GM12801 (cell line): Measurements from ENCODE around the gene NLN.

Experiments used
- TF ChIP-seq, protein P1 (sequence below): IDR thresholded peaks from one replicate; pipeline ENCODE4 v1.5.1; 2011; ENCODE audit warnings: control low read depth; ENCODE audit not compliant: insufficient read length; ENCODE audit errors: extremely low read depth

Gene NLN

DNA sequence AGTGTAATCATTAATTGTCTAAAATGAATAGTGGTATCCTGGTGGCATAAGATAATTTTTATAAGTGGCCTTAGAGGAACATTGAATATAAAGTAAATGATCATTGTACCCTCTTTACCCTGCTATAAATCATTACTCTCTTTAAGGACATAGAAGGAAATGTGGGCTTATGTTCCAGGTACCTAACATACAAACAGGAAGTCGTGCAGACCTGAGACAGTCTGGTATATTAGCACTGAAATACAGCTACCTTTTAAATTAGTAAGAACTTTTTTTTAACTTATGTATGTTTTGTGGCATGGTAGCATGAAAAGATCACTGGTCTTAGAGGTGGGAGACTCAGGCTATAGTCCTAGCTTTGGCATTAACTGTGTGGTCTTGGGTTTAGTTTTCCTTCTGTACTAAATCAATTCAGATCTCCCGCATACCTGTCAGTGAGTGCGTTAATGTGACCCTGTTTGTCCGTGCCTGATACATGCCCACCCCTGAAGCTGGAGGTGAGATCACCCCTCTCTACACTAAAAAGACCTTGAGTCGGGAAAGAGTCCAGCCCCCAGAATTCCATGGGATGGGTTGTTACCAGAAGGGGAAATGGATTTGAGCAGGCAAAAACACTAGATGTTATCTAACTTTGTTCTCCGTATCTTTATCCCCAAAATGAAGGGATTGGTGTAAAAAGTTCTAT is 145.0 kb downstream of the NLN start:
- TF ChIP-seq, protein P1, sequence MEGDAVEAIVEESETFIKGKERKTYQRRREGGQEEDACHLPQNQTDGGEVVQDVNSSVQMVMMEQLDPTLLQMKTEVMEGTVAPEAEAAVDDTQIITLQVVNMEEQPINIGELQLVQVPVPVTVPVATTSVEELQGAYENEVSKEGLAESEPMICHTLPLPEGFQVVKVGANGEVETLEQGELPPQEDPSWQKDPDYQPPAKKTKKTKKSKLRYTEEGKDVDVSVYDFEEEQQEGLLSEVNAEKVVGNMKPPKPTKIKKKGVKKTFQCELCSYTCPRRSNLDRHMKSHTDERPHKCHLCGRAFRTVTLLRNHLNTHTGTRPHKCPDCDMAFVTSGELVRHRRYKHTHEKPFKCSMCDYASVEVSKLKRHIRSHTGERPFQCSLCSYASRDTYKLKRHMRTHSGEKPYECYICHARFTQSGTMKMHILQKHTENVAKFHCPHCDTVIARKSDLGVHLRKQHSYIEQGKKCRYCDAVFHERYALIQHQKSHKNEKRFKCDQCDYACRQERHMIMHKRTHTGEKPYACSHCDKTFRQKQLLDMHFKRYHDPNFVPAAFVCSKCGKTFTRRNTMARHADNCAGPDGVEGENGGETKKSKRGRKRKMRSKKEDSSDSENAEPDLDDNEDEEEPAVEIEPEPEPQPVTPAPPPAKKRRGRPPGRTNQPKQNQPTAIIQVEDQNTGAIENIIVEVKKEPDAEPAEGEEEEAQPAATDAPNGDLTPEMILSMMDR: no peak

DNA sequence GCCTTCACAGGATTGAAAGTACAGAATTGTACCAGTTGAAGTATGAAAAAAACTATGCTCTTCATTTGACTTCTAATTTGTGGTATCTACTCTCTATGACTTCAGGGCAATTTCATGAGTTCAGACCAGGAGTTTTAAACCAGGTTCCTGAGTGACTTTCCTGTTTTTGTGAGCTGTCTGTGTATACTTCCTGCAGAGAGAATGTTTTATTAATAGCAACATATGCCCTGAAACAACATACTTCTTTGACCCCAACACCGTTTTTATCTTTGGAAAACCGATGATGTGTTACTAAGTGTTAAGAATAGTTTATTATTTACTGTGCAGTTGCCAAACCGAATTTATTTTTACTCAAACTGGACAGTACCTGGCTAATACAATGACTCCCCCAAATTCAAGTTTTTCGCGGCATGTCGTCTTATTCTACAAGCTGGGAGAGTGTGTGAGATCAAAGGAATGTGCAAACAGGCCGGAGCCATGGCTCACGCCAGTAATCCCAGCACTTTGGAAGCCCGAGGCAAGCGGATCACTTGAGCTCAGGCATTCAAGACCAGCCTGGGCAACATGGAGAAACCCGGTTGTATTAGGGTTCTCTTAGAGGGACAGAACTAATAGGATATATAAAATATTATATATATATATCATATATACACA is 145.7 kb downstream of the NLN start:
- TF ChIP-seq, protein P1: no peak

DNA sequence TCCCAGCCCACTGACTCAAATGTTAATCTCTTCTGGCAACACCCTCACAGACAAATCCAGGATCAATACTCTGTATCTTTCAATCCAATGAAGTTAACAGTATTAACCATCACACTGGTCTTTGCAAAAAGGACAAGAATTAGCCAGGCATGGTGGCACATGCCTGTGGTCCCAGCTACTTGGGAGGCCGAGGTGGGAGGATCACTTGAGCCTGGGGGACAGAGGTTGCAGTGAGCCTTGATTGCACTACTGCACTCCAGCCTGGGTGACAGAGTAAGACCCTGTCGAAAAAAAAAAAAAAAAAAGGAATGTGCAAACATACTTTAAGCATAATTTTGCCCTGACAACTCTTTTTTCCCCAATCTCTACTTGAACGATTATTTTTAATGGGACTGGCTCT is 146.5 kb downstream of the NLN start:
- TF ChIP-seq, protein P1: no peak

DNA sequence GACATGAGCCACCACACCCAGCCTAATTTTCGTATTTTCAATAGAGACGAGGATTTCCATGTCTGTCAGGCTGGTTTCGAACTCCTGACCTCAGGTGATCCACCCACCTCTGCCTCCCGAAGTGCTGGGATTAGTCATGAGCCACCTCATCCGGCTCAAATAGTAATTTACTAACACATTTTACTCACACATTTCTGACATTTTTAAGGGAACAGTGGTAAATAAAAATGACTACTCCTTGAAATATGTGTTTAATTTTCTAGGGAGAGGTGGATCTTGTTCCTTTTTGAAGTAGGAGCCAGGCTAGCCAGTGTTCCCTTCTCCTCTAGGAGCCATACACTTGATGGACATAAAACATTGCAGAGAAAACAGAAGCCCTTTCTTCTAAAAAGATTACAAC is 149.2 kb downstream of the NLN start:
- TF ChIP-seq, protein P1: no peak

DNA sequence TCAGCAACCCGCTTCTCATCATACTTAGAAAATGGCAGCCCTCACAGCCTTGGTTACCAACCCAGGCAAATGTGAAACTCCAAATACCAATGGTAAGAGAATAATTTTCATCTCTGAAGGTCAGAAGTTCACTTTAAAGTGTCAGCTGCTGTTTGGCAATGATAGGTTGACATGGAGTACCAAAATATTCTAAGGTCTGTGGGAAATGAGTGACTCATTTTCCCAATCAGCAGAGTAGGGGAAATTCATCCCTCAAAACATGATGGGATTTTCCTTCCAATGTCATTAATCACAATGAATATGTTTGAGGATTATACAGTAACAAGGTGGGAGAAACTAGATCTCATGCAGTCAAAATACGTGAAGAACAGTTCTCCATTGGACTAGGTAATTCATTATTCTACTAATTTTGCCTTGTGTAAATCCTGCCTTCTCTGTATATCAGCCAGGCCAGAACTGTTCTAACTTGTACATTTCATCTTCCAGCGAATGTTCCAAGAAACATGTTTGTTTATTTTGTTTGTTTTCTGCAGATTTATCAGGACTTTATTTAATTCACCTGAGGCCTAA is 151.3 kb downstream of the NLN start:
- TF ChIP-seq, protein P1: no peak

DNA sequence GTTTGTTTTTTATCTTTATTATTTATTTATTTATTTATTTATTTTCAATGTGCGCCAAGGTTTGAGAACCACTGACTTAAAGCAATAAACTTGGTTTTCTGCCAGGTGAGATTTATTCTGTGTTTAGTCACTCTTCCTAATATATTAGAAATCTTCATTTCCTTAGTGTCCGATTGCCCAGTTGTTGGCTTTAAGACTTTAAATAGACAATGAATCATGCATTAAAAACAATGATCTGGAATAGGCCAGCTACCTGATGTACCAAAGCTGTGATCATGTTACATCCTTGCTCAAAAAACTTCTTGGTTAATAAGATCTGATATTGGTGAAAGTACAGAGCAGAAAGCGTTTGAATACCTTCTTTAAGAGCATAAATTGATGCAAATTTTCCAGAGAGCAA is 152.2 kb downstream of the NLN start:
- TF ChIP-seq, protein P1: no peak

DNA sequence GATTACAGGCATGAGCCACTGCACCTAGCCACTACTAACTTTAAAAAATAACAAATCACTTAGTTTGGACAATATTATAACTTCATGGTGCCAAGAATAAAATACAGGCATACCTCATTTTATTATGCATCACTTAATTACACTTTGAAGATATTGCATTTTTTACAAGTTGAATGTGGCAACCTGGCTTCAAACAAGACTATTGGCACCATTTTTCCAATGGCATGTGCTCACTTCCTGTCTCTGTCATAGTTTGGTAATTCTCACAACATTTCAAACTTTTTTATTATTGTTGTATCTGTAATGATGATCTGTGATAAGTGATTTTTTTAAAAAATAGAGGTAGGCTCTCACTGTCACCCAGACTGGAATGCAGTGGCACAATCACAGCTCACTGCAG is 154.5 kb downstream of the NLN start:
- TF ChIP-seq, protein P1: no peak
